Panc1 (cell line): ENCODE measurements around the gene NEXN.

ENCODE experiments used
- POLR2AphosphoS5 ChIP-seq: IDR thresholded peaks from 2 replicates; pipeline ENCODE4 v1.6.1; 2012; ENCODE audit warnings: mild to moderate bottlenecking, low read depth, low read length, moderate library complexity
- TCF7L2 ChIP-seq: IDR thresholded peaks from 2 replicates; pipeline ENCODE4 v1.6.1; 2011; ENCODE audit warnings: mild to moderate bottlenecking, low read depth, low read length, inconsistent platforms

DNA sequence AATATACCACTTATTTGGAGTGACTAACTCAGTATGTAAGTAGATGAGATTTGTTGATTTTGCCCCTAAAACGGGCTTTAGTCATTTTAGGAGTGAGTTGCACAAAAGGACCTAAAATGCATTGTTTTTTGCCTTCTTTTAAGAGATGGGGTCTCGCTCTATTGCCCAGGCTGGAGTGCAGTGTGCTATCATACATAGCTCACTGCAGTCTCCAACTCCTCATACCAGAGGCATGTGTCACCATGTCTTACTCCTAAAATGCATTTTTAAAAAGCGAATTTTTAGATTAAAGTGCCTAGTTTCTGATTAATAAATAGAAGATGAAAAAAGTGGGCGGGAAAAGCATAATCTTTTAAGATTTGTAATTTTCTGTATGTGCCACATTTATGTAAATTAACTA lies 11.5 kb upstream of the NEXN start:
- TF ChIP-seq TCF7L2 = no peak
- TF ChIP-seq POLR2AphosphoS5 = no peak
